ENCODE results near the gene DENND2D. TPM values are rescaled to one million over a fixed set of nuclear protein-coding genes. Genes with fewer than 3 reads are reported as not detected.

Gene DENND2D
- total RNA-seq = 10 to 100 TPM; 25.4 to 37.2 TPM

DNA sequence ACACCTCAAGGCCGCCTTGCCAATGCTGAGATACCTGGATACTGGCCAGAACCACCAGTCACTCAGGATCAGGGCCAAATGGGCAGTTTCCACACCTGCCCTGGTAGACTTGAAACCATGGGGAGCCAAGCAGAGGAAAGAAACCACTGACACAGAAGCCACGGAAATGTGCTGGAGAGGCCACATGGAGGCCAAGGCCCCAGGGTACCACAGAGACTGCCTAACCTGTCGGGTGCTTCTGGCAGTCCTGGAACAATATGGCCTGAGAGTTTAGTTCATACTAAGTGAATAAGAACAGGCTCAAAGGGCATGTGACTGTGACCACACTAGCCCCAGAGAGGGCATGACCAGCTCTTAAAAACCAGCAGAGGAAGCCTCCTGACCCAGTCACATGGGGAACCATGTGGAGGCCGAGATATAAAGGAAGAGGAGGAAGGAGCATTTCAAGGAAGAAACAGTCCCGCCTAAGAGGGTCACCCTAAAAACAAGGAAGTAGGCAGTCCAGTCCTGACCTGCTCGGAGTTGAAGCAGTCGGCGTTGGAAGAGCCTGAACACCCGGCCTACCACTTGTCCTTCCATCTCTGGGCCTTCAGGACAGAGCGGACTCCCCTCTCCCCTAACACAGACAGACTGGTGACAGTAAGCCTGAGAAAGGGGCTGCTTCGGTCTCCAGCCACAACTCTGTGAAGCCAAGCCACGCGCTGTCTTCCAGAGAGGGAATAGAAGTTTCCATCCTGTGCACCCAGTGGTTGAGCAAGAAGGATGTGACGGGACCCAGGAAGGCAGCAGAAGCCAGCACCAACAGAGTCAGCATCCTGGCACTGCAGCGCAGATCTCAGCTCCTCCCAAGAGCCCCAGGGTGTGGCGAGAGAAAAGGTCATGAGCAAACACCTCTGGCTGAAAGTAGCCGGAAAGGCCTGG, at the start of gene DENND2D:
Gene DENND2D, minus strand, starts transcription at position 766 of the 921 bp plus-strand sequence. Its CDS starts 187 bp downstream, at position 579.
- no peak for DNase-seq (ENCODE audit: low spot score)
- Histone ChIP-seq H3K27me3 (replicated peaks; ENCODE audit: insufficient read depth) (no peaks in the 10 kb centered on the region), H3K4me3 (peak within 1 kb of the TSS in 1 of 2 donors; percentile 3), H3K4me1 (replicated peaks) (peaks cover 7% of the 10 kb centered on the region), H3K36me3 (no peaks in the 10 kb centered on the region), H3K27ac (peak within 1 kb of the TSS in 1 of 2 donors; percentile 11), H3K9me3 (no peaks in the 10 kb centered on the region)
- WGBS = 81% methylated on average over 17 of the region's 17 CpGs
- TF ChIP-seq POLR2AphosphoS5 (IDR thresholded peaks at IDR 0.05) = no peak
- TF ChIP-seq POLR2A (IDR thresholded peaks at IDR 0.05) = no peak
- no peak for TF ChIP-seq CTCF (IDR thresholded peaks at IDR 0.05)
- intact Hi-C loops (cut with DNase I) = no loop called here

- Histone ChIP-seq H3K27me3 (replicated peaks; ENCODE audit: insufficient read depth) (no peaks in the 10 kb centered on the region), H3K4me1 (replicated peaks) (no peaks in the 10 kb centered on the region), H3K36me3 (no peaks in the 10 kb centered on the region), H3K27ac (no peak overlapping the region), H3K4me3 (no peak overlapping the region), H3K9me3 (no peaks in the 10 kb centered on the region)
- TF ChIP-seq CTCF (IDR thresholded peaks at IDR 0.05) = no peak
- TF ChIP-seq POLR2A (IDR thresholded peaks at IDR 0.05) = no peak
- TF ChIP-seq POLR2AphosphoS5 (IDR thresholded peaks at IDR 0.05) = no peak
- 50% methylated on average over 4 of the region's 4 CpGs for WGBS
- intact Hi-C loops (cut with DNase I) = no loop called here
- no peak for DNase-seq (ENCODE audit: low spot score)
These were observed 49.5 kb upstream of the DENND2D start for GRCh38 chr1:111249960-111250359.

DNA sequence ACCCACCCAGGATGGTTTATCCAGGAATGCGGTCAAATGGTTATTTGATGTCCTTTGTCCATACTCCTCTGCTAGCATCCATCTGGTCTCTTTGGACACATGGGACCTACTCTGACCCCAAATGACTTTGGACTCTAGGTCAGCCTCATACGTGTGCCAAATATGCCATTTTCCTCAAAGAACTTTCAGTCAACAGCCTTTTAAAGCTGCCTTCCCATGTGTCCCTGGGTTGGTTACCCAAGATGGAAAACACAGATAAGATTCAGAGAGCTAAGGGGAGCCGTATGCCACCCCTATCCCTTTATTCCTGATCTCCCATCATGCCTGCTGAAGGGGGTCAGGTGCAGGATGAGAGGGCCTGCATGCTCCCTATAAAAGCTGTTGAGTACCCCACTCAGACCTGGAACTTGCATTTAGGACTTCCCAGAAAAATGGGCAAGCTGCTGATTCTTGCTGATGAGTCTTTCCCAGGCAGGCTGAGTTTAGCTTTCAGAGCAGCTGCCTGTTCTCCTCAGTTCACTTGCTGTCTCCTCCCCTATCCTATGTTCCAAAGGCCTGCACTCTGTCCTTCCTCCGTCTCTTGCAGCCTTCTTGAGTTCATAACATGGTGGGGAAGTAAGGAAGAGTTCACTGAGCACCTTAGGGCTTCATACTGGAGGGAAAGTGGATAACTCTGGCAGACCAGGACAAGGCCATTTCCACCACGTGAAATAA, 46.8 kb upstream of the DENND2D start:
- no peak overlapping the region for H3K4me3 ChIP-seq
- TF ChIP-seq CTCF (IDR thresholded peaks at IDR 0.05) = no peak
- no peak for TF ChIP-seq POLR2A (IDR thresholded peaks at IDR 0.05)
- TF ChIP-seq POLR2AphosphoS5 (IDR thresholded peaks at IDR 0.05) = no peak
- no peak for DNase-seq (ENCODE audit: low spot score)
- no peaks in the 10 kb centered on the region for H3K4me1 ChIP-seq (replicated peaks)
- H3K27ac ChIP-seq = no peak overlapping the region
- no peaks in the 10 kb centered on the region for H3K36me3 ChIP-seq
- intact Hi-C loops (cut with DNase I) = no loop called here
- 64% methylated on average over 5 of the region's 5 CpGs for WGBS
- no peaks in the 10 kb centered on the region for H3K27me3 ChIP-seq (replicated peaks; ENCODE audit: insufficient read depth)
- no peaks in the 10 kb centered on the region for H3K9me3 ChIP-seq

- no peaks in the 10 kb centered on the region for H3K27me3 ChIP-seq (replicated peaks; ENCODE audit: insufficient read depth)
- no peak overlapping the region for H3K27ac ChIP-seq
- WGBS = 62% methylated on average over 4 of the region's 4 CpGs
- no peaks in the 10 kb centered on the region for H3K4me1 ChIP-seq (replicated peaks)
- TF ChIP-seq CTCF (IDR thresholded peaks at IDR 0.05) = no peak
- TF ChIP-seq POLR2AphosphoS5 (IDR thresholded peaks at IDR 0.05) = no peak
- TF ChIP-seq POLR2A (IDR thresholded peaks at IDR 0.05) = no peak
- DNase-seq (ENCODE audit: low spot score) = no peak
- H3K9me3 ChIP-seq = no peaks in the 10 kb centered on the region
- no peaks in the 10 kb centered on the region for H3K36me3 ChIP-seq
- H3K4me3 ChIP-seq = no peak overlapping the region
- intact Hi-C loops (cut with DNase I) = no loop called here
These were observed 42.5 kb upstream of the DENND2D start for GRCh38 chr1:111242805-111243523.
